ENCODE data around the gene UBC. TPM values are rescaled to one million over a fixed set of nuclear protein-coding genes. Genes with fewer than 3 reads are reported as not detected.
"Not testable (repeated sequence)": the region's sequence is repeated elsewhere in the genome, so short reads cannot be mapped to it uniquely, and the experiment has no call there.

Gene UBC
- total RNA-seq, 4 donors from 2014 or later = 1,276 to 1,840 (median 1,378) TPM

DNA sequence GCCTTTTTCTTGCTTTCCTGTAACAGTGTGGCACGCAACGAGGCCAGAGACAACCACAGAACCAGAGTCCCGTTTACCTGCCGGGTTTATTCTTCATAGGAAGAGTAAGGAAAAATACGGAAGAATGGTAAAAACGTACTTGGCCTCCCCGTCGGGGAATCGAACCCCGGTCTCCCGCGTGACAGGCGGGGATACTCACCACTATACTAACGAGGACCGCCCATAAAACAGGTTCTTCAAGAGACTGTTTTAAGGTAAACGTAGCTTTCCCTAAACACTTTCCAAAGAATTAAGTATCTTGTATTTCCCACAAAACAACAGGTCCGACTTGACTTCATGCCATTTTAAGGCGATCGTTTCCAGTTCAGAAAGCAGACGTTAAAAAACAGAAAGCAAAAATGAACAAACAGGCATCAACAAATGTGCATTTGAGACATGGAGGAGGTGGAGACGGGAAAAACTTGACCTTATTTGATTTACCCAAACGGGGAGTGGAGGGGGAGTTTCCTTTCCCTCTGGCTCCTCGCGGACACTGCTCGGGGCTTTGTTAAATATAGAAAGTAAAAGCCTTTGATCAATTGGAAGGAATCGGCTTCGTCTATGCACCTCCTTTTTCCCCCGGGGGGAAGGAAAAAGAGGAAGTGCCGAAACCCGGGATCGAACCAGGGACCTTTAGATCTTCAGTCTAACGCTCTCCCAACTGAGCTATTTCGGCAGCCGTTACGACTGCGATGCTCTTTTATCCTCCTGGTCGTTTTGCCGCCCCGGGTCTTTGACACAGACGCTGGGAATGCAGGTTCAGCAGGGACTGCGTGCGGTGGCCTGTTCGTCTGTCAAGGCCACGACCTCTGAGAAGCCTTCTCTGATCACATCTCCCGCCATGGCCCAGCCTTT is 13.0 kb upstream of the UBC start:
- Histone ChIP-seq H3K4me3 (peak overlapping the region; percentile 42 to 61 (median 48)), H3K9me3 (no peaks in the 10 kb centered on the region), H3K27ac (peak overlapping the region; percentile 89 to 94 (median 93)), H3K27me3 (no peaks in the 10 kb centered on the region), H3K4me1 (peaks cover 0 to 16% (median 10%) of the 10 kb centered on the region in 4 donors), H3K36me3 (no peaks in the 10 kb centered on the region)
- TF ChIP-seq, protein P1, sequence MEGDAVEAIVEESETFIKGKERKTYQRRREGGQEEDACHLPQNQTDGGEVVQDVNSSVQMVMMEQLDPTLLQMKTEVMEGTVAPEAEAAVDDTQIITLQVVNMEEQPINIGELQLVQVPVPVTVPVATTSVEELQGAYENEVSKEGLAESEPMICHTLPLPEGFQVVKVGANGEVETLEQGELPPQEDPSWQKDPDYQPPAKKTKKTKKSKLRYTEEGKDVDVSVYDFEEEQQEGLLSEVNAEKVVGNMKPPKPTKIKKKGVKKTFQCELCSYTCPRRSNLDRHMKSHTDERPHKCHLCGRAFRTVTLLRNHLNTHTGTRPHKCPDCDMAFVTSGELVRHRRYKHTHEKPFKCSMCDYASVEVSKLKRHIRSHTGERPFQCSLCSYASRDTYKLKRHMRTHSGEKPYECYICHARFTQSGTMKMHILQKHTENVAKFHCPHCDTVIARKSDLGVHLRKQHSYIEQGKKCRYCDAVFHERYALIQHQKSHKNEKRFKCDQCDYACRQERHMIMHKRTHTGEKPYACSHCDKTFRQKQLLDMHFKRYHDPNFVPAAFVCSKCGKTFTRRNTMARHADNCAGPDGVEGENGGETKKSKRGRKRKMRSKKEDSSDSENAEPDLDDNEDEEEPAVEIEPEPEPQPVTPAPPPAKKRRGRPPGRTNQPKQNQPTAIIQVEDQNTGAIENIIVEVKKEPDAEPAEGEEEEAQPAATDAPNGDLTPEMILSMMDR (IDR thresholded peaks at IDR 0.05) = peak in 1 of 5 experiments; percentile 36
- TF ChIP-seq POLR2A (IDR thresholded peaks at IDR 0.05) (peak in 1 of 2 donors; percentile 11), EP300 (IDR thresholded peaks at IDR 0.05) (no peak)
- DNase-seq (ENCODE audit: low spot score in 2 of 2) = peak; percentile 92 to 97
- WGBS, 2 donors = 1% methylated on average over 45 of the region's 45 CpGs

GRCh38 chr12:124925782-124926181 is 11.3 kb upstream of the UBC start:
- not testable (repeated sequence) for H3K27me3 ChIP-seq, H3K4me3 ChIP-seq, H3K9me3 ChIP-seq, H3K36me3 ChIP-seq
- Histone ChIP-seq H3K4me1 (peaks cover 0 to 33% (median 18%) of the 10 kb centered on the region in 4 donors), H3K27ac (peak overlapping the region in 1 of 4 donors; percentile 93)
- 89 to 98% methylated on average over 7 of the region's 7 CpGs for WGBS, 2 donors
- peak in 1 of 2 donors; percentile 10 for DNase-seq (ENCODE audit: low spot score in 2 of 2)

- H3K27ac ChIP-seq = no peak overlapping the region
- peaks cover 0 to 39% (median 21%) of the 10 kb centered on the region in 4 donors for H3K4me1 ChIP-seq
- TF ChIP-seq, protein P1 (IDR thresholded peaks at IDR 0.05) = no peak
- no peak for TF ChIP-seq POLR2A (IDR thresholded peaks at IDR 0.05)
- no peak for TF ChIP-seq EP300 (IDR thresholded peaks at IDR 0.05)
- H3K9me3 ChIP-seq = no peaks in the 10 kb centered on the region
- peak in 1 of 2 donors; percentile 6 for DNase-seq (ENCODE audit: low spot score in 2 of 2)
- H3K36me3 ChIP-seq = no peaks in the 10 kb centered on the region
- H3K4me3 ChIP-seq = no peak overlapping the region
- no peaks in the 10 kb centered on the region for H3K27me3 ChIP-seq
- WGBS, 2 donors = 79 to 82% methylated on average over 10 of the region's 10 CpGs
Measured at GRCh38 chr12:124925117-124925516, 10.7 kb upstream of the UBC start.

- H3K4me3 ChIP-seq = no peak overlapping the region
- H3K27me3 ChIP-seq = no peaks in the 10 kb centered on the region
- WGBS, 2 donors = 73 to 77% methylated on average over 10 to 12 of the region's 12 CpGs
- no peaks in the 10 kb centered on the region for H3K9me3 ChIP-seq
- no peaks in the 10 kb centered on the region for H3K36me3 ChIP-seq
- no peak for TF ChIP-seq POLR2A (IDR thresholded peaks at IDR 0.05)
- TF ChIP-seq, protein P1 (IDR thresholded peaks at IDR 0.05) = no peak
- peak in 1 of 2 donors; percentile 3 for DNase-seq (ENCODE audit: low spot score in 2 of 2)
- H3K4me1 ChIP-seq = peaks cover 0 to 47% (median 29%) of the 10 kb centered on the region in 4 donors
- no peak overlapping the region for H3K27ac ChIP-seq
Measured at GRCh38 chr12:124923905-124924734, 9.7 kb upstream of the UBC start.

GRCh38 chr12:124921200-124922031 is 7.0 kb upstream of the UBC start:
- Histone ChIP-seq H3K27ac (peak overlapping the region; percentile 97 to 100 (median 100)), H3K4me3 (peak overlapping the region in 3 of 4 donors; percentile 10 to 46 (median 22)), H3K4me1 (peaks cover 0 to 55% (median 38%) of the 10 kb centered on the region in 4 donors), H3K27me3 (no peaks in the 10 kb centered on the region), H3K36me3 (no peaks in the 10 kb centered on the region), H3K9me3 (no peaks in the 10 kb centered on the region)
- TF ChIP-seq EP300 (IDR thresholded peaks at IDR 0.05) (peak in 1 of 2 donors; percentile 56), POLR2A (IDR thresholded peaks at IDR 0.05) (no peak)
- TF ChIP-seq, protein P1 (IDR thresholded peaks at IDR 0.05) = no peak
- 21% methylated on average over 16 of the region's 16 CpGs for WGBS, 2 donors
- peak in 1 of 2 donors; percentile 58 for DNase-seq (ENCODE audit: low spot score in 2 of 2)

All from tibial nerve (tissue), 4 donors.